ENCODE results near the gene VARS1. TPM values are rescaled to one million over a fixed set of nuclear protein-coding genes. Genes with fewer than 3 reads are reported as not detected.

The VARS1 gene
- total RNA-seq, 2 experiments from 2014 or later, result 43.9 to 44.2 TPM

DNA sequence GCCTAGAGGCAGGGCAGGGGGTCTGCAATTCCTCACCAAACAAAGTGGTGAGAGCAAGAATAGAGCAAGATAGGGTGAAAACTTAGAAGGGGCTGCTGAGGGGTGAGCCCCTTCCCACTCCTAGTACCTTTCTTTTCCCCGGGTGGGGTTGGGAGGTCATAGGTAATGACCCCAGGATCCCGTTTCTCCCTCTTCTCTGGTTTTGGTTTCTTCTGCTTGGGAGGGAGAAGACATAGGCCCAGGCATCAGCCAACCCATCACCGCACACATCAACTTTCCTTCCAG is 3.5 kb downstream of the VARS1 start:
- no peak for DNase-seq
- Histone ChIP-seq H3K36me3 (ENCODE audit: insufficient read depth, low read length) (peaks cover 16% of the 10 kb centered on the region), H3K27ac (ENCODE audit: low read depth in 1 of 2, low read length in 2 of 2) (no peak overlapping the region), H3K27me3 (ENCODE audit: control insufficient read depth in 1 of 2, insufficient read depth in 2 of 2, low read length in 2 of 2) (no peaks in the 10 kb centered on the region), H3K4me1 (ENCODE audit: insufficient read depth, low read length) (peaks cover 37% of the 10 kb centered on the region), H3K9me3 (ENCODE audit: control insufficient read depth in 1 of 2, insufficient read depth in 1 of 2, low read length in 2 of 2) (no peaks in the 10 kb centered on the region), H3K4me3 (ENCODE audit: low read length) (no peak overlapping the region)
- ATAC-seq (ENCODE audit: poor library complexity), result no peak
- Mint-ChIP-seq H3K4me1 (ENCODE audit: low read depth) (peaks cover 29% of the 10 kb centered on the region), H3K27ac (peak overlapping the region; percentile 3), H3K9me3 (no peaks in the 10 kb centered on the region), H3K4me3 (no peak overlapping the region), H3K36me3 (ENCODE audit: low read depth) (peaks cover 41% of the 10 kb centered on the region), H3K27me3 (no peaks in the 10 kb centered on the region)
- ChIA-PET CTCF (interaction anchor here (1.2 kb wide), 3 partner anchors 9 to 48 kb away, joined by 3 to 4 read pairs (median 4); no protein-coding TSS in a partner anchor), POLR2A (interaction anchor here (0.7 kb wide), 1 partner anchor 15 kb away, joined by 4 read pairs; the partner anchor contains the start of gene LSM2)
- intact Hi-C loops (cut with DNase I, micrococcal nuclease), result no loop called here
- TF ChIP-seq, protein P1, sequence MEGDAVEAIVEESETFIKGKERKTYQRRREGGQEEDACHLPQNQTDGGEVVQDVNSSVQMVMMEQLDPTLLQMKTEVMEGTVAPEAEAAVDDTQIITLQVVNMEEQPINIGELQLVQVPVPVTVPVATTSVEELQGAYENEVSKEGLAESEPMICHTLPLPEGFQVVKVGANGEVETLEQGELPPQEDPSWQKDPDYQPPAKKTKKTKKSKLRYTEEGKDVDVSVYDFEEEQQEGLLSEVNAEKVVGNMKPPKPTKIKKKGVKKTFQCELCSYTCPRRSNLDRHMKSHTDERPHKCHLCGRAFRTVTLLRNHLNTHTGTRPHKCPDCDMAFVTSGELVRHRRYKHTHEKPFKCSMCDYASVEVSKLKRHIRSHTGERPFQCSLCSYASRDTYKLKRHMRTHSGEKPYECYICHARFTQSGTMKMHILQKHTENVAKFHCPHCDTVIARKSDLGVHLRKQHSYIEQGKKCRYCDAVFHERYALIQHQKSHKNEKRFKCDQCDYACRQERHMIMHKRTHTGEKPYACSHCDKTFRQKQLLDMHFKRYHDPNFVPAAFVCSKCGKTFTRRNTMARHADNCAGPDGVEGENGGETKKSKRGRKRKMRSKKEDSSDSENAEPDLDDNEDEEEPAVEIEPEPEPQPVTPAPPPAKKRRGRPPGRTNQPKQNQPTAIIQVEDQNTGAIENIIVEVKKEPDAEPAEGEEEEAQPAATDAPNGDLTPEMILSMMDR (IDR thresholded peaks at IDR 0.05), result no peak

DNA sequence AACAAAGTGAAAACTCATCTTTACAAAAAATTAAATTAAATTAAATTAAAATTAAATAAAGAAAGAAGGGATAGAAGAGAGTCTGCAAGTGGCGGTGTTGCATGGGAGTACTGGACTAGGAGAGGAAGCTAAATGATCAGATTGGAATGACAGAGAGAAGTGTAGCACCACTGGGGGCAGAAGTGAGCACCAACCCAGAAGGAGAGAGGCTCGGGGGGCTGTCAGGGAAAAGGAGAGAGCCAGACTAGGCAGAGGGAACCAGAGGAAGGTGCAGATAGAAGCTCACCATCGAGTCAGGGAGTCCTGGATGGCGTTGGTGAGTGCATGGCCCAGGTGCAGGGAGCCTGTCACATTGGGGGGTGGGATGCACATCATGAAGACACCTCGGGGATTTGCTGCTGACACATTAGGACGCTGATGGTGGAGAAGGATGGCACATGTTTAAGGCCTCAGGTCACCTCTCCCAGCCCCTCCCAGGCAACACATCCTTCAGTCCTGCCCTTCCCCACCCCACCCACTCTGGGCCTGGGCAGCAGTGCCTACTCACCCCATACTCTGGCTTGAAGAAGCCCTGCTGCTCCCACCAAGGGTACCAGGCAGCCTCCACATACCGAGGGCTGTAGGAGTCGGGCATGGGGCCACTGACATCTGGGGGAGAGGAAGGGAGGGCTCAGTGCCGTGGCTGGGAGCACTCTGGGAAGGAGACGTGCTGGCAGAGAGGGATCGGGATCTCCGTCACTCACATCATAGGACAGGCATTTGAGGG is 4.0 kb downstream of the VARS1 start:
- H3K27ac Mint-ChIP-seq, result peak overlapping the region; percentile 3
- intact Hi-C loops (cut with DNase I, micrococcal nuclease), result no loop called here
- no peaks in the 10 kb centered on the region for H3K27me3 Mint-ChIP-seq
- POLR2A ChIA-PET, result interaction anchor here (0.7 to 1.3 kb wide), 3 partner anchors 15 to 52 kb away, joined by 3 to 7 read pairs (median 4); partner anchors contain the start of genes LSM2 and MSH5
- H3K4me3 Mint-ChIP-seq, result peak overlapping the region; percentile 17
- CTCF ChIA-PET, result interaction anchor here (0.6 to 1.3 kb wide), 17 partner anchors 9 to 62 kb away, joined by 3 to 8 read pairs (median 4); partner anchors contain the start of genes CLIC1, DDAH2, LSM2 and MSH5
- DNase-seq, result peak in 4 of 14 experiments; percentile 28 to 60 (median 50)
- Histone ChIP-seq H3K4me3 (ENCODE audit: low read length) (no peak overlapping the region), H3K4me1 (ENCODE audit: insufficient read depth, low read length) (peaks cover 34% of the 10 kb centered on the region), H3K36me3 (ENCODE audit: insufficient read depth, low read length) (peaks cover 16% of the 10 kb centered on the region), H3K27ac (ENCODE audit: low read depth in 1 of 2, low read length in 2 of 2) (no peak overlapping the region), H3K9me3 (ENCODE audit: control insufficient read depth in 1 of 2, insufficient read depth in 1 of 2, low read length in 2 of 2) (no peaks in the 10 kb centered on the region), H3K27me3 (ENCODE audit: control insufficient read depth in 1 of 2, insufficient read depth in 2 of 2, low read length in 2 of 2) (no peaks in the 10 kb centered on the region)
- peaks cover 24% of the 10 kb centered on the region for H3K4me1 Mint-ChIP-seq (ENCODE audit: low read depth)
- no peaks in the 10 kb centered on the region for H3K9me3 Mint-ChIP-seq
- TF ChIP-seq, protein P1 (IDR thresholded peaks at IDR 0.05), result peak; percentile 64
- ATAC-seq (ENCODE audit: poor library complexity), result no peak
- peaks cover 41% of the 10 kb centered on the region for H3K36me3 Mint-ChIP-seq (ENCODE audit: low read depth)

GRCh38 chr6:31785475-31785874 is 10.1 kb downstream of the VARS1 start:
- POLR2A ChIA-PET, result interaction anchor here (1.1 to 1.3 kb wide), 2 partner anchors 10 to 11 kb away, joined by 3 read pairs; partner anchors contain the start of gene VARS1
- no peaks in the 10 kb centered on the region for H3K27me3 Mint-ChIP-seq
- peaks cover under 1% of the 10 kb centered on the region for H3K4me1 Mint-ChIP-seq (ENCODE audit: low read depth)
- H3K27me3 ChIP-seq (ENCODE audit: control insufficient read depth in 1 of 2, insufficient read depth in 2 of 2, low read length in 2 of 2), result no peaks in the 10 kb centered on the region
- H3K4me3 ChIP-seq (ENCODE audit: low read length), result no peak overlapping the region
- H3K36me3 Mint-ChIP-seq (ENCODE audit: low read depth), result peaks cover 44% of the 10 kb centered on the region
- no peaks in the 10 kb centered on the region for H3K9me3 Mint-ChIP-seq
- ATAC-seq (ENCODE audit: poor library complexity) (no peak), DNase-seq (no peak)
- H3K4me1 ChIP-seq (ENCODE audit: insufficient read depth, low read length), result peaks cover 3% of the 10 kb centered on the region
- H3K9me3 ChIP-seq (ENCODE audit: control insufficient read depth in 1 of 2, insufficient read depth in 1 of 2, low read length in 2 of 2), result no peaks in the 10 kb centered on the region
- H3K36me3 ChIP-seq (ENCODE audit: insufficient read depth, low read length), result peaks cover 61% of the 10 kb centered on the region
- TF ChIP-seq, protein P1 (IDR thresholded peaks at IDR 0.05), result no peak
- H3K4me3 Mint-ChIP-seq, result no peak overlapping the region
- H3K27ac Mint-ChIP-seq, result no peak overlapping the region
- CTCF ChIA-PET, result no interaction called here
- no peak overlapping the region for H3K27ac ChIP-seq (ENCODE audit: low read depth in 1 of 2, low read length in 2 of 2)
- intact Hi-C loops (cut with DNase I, micrococcal nuclease), result no loop called here
